ENCODE measurements around the gene UBTD1. TPM values are rescaled to one million over a fixed set of nuclear protein-coding genes. Genes with fewer than 3 reads are reported as not detected.

The UBTD1 gene
- total RNA-seq, 1 donor from 2014 or later: 32.5 TPM

- Histone ChIP-seq H3K4me3 (ENCODE audit: low read depth, low read length) (no peak overlapping the region), H3K36me3 (ENCODE audit: control insufficient read depth, insufficient read depth, low read length) (no peaks in the 10 kb centered on the region), H3K27me3 (ENCODE audit: control insufficient read depth, insufficient read depth, low read length) (no peaks in the 10 kb centered on the region)
- no peak for DNase-seq (ENCODE audit: low read depth)
- TF ChIP-seq, protein P1, sequence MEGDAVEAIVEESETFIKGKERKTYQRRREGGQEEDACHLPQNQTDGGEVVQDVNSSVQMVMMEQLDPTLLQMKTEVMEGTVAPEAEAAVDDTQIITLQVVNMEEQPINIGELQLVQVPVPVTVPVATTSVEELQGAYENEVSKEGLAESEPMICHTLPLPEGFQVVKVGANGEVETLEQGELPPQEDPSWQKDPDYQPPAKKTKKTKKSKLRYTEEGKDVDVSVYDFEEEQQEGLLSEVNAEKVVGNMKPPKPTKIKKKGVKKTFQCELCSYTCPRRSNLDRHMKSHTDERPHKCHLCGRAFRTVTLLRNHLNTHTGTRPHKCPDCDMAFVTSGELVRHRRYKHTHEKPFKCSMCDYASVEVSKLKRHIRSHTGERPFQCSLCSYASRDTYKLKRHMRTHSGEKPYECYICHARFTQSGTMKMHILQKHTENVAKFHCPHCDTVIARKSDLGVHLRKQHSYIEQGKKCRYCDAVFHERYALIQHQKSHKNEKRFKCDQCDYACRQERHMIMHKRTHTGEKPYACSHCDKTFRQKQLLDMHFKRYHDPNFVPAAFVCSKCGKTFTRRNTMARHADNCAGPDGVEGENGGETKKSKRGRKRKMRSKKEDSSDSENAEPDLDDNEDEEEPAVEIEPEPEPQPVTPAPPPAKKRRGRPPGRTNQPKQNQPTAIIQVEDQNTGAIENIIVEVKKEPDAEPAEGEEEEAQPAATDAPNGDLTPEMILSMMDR (IDR thresholded peaks at IDR 0.05; ENCODE audit: insufficient read depth, low read length, poor library complexity, severe bottlenecking): no peak
Measured at GRCh38 chr10:97585439-97585811, 86.7 kb downstream of the UBTD1 start.

DNA sequence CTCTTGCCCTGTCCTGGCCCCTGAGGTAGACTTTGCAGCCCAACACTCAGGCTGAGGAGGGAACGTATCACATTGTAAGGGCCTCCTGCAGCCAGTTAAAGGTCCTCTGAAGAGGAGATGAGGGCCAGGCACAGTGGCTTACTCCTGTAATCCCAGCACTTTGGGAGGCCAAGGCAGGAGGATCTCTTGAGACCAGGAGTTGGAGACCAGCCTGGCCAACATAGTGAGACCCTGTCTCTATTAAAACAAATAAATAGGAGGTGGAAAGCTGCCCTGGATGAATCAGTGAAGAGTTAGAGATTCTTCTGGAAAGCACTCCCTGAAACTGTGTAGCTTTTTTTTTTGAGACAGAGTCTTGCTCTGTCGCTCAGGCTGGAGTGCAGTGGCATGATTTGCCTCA is 88.5 kb downstream of the UBTD1 start:
- Histone ChIP-seq H3K27me3 (ENCODE audit: control insufficient read depth, insufficient read depth, low read length) (no peaks in the 10 kb centered on the region), H3K4me3 (ENCODE audit: low read depth, low read length) (no peak overlapping the region), H3K36me3 (ENCODE audit: control insufficient read depth, insufficient read depth, low read length) (no peaks in the 10 kb centered on the region)
- TF ChIP-seq, protein P1 (IDR thresholded peaks at IDR 0.05; ENCODE audit: insufficient read depth, low read length, poor library complexity, severe bottlenecking): no peak
- DNase-seq (ENCODE audit: low read depth): no peak

DNA sequence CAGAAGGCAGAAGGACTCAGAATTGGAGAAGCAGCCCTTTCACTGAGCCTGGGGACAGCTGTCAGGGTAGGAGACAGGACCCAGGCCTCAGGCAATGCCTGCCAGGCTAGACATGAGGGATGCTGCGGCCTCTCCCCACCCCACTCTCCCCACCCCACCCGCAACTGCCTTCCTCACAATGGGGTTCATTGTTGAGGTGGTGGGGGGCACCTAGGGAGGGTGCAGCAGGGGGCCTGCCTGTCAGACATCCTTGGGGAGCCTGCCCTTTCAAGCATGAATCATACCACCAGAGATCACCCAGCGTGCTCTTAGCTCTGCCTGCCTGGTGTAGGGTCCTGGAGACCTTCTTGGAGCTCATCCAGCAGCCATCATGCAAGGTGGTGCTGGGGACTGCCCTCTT is 90.8 kb downstream of the UBTD1 start, which contains the start of gene C10orf62:
C10orf62 (plus strand) TSS at position 243 of the 400 bp plus-strand sequence. CDS start 177 bp downstream, outside the sequence.
- DNase-seq (ENCODE audit: low read depth): no peak
- no peaks in the 10 kb centered on the region for H3K27me3 ChIP-seq (ENCODE audit: control insufficient read depth, insufficient read depth, low read length)
- TF ChIP-seq, protein P1 (IDR thresholded peaks at IDR 0.05; ENCODE audit: insufficient read depth, low read length, poor library complexity, severe bottlenecking): no peak
- H3K36me3 ChIP-seq (ENCODE audit: control insufficient read depth, insufficient read depth, low read length): no peaks in the 10 kb centered on the region
- H3K4me3 ChIP-seq (ENCODE audit: low read depth, low read length): no peak within 1 kb of the TSS

DNA sequence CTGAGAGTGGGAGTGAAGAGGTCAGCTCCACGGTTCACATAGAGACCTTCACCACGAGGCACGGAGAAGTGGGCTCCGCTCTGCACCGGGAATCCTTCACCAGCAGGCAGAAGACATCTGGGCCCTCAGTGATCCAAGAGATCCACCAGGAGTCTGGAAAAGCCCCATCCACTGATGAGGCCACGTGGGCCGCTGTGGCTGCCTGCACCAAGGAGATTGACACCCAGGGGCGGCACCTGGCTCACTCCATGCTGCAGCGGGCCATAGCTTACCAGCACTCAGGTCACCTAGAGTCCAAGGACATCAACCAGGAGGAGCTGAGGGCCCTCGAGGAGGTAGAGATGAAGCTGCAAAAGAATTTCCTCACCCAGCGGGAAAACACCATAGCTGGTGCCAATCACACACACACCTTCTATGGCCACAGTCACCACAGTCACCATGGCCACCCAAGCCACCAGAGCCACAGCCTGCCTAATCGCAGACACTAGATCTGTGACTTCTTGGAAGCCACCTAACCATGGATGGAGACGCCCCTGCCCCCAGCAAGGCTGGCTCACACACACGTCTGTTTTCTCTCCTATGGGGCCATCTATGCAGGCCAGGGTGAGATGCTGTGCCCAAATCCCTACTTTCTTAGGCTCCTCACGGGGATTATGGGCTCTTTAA is 91.5 kb downstream of the UBTD1 start:
- no peak for DNase-seq (ENCODE audit: low read depth)
- Histone ChIP-seq H3K27me3 (ENCODE audit: control insufficient read depth, insufficient read depth, low read length) (no peaks in the 10 kb centered on the region), H3K4me3 (ENCODE audit: low read depth, low read length) (no peak overlapping the region), H3K36me3 (ENCODE audit: control insufficient read depth, insufficient read depth, low read length) (no peaks in the 10 kb centered on the region)
- TF ChIP-seq, protein P1 (IDR thresholded peaks at IDR 0.05; ENCODE audit: insufficient read depth, low read length, poor library complexity, severe bottlenecking): no peak

DNA sequence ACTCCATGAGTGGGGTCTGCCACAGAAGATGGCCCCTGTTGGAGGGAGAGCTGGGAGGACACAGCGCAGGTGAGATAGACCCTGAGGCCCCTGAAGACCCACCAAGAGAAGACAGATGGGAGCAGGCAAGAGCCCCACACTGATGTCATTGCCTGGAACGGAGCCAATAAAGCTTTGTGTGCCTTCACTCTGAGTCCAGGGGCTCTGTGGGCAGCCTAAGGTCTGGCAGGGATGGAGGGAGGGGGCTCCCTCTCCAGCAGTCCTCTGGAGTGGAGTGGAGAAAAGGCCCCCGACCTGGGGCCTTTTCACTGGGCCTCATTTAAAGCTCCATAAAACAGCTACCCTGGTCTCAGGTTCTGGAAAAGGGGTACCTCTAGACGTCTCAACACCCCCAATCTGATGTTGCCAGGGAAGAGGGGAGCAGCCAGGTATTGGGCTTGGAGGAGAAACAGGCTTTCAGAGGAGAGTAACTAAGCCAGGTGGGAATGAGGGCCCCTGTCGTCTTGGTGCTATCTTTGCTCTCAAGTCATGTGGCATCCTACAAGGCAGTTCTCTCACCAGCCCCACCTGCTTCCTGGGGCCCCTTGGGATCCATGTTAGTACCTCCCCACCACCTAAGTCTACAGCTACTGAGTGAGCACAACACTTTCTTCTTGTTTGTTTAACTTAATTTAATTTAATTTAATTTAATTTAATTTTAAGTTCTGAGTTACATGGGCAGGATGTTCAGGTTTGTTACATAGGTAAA is 92.2 kb downstream of the UBTD1 start:
- TF ChIP-seq, protein P1 (IDR thresholded peaks at IDR 0.05; ENCODE audit: insufficient read depth, low read length, poor library complexity, severe bottlenecking): no peak
- H3K27me3 ChIP-seq (ENCODE audit: control insufficient read depth, insufficient read depth, low read length): no peaks in the 10 kb centered on the region
- no peak overlapping the region for H3K4me3 ChIP-seq (ENCODE audit: low read depth, low read length)
- DNase-seq (ENCODE audit: low read depth): no peak
- H3K36me3 ChIP-seq (ENCODE audit: control insufficient read depth, insufficient read depth, low read length): no peaks in the 10 kb centered on the region

All from kidney epithelial cell (primary cell).